Skeletal muscle satellite cell (primary cell): ENCODE data around the gene C11orf24.
"Not testable (repeated sequence)": the region's sequence is repeated elsewhere in the genome, so short reads cannot be mapped to it uniquely, and the experiment has no call there.

ENCODE experiments used
- H3K27me3 ChIP-seq: 2 replicates; pipeline ENCODE4 v1.7.0; 2013; ENCODE audit warnings: low read length; ENCODE audit not compliant: control insufficient read depth, insufficient read depth
- H3K36me3 ChIP-seq: 2 replicates; pipeline ENCODE4 v1.7.0; 2013; ENCODE audit warnings: mild to moderate bottlenecking, control low read depth, low read length; ENCODE audit not compliant: insufficient read depth
- H3K4me1 ChIP-seq: 2 replicates; pipeline ENCODE4 v1.7.0; 2013; ENCODE audit warnings: low read length; ENCODE audit not compliant: control insufficient read depth, insufficient read depth
- H3K4me2 ChIP-seq: 2 replicates; pipeline ENCODE4 v1.7.0; 2013; ENCODE audit warnings: mild to moderate bottlenecking, low read length
- H3K4me3 ChIP-seq: 2 replicates; pipeline ENCODE4 v1.7.0; 2013; ENCODE audit warnings: low read length
- H3K9ac ChIP-seq: 2 replicates; pipeline ENCODE4 v1.7.0; 2013; ENCODE audit warnings: mild to moderate bottlenecking, low read depth, low read length, moderate library complexity
- H3K9me3 ChIP-seq: replicated peaks from 2 replicates; pipeline ENCODE4 v1.7.0; 2013; ENCODE audit warnings: mild to moderate bottlenecking, control low read depth, low read length

The C11orf24 gene

GRCh38 chr11:68297812-68298658, 26.3 kb upstream of the C11orf24 start:
- peaks cover 4% of the 10 kb centered on the region for H3K4me1 ChIP-seq
- peak overlapping the region; percentile 68 for H3K4me2 ChIP-seq
- peak overlapping the region; percentile 13 for H3K9ac ChIP-seq
- H3K9me3 ChIP-seq: no peaks in the 10 kb centered on the region
- no peaks in the 10 kb centered on the region for H3K36me3 ChIP-seq
- H3K27me3 ChIP-seq: no peaks in the 10 kb centered on the region
- H3K4me3 ChIP-seq: peak overlapping the region; percentile 46

GRCh38 chr11:68297494-68297811, 25.7 kb upstream of the C11orf24 start:
- H3K4me1 ChIP-seq: peaks cover 4% of the 10 kb centered on the region
- H3K36me3 ChIP-seq: no peaks in the 10 kb centered on the region
- peak overlapping the region; percentile 46 for H3K4me3 ChIP-seq
- H3K27me3 ChIP-seq: no peaks in the 10 kb centered on the region
- H3K9ac ChIP-seq: peak overlapping the region; percentile 13
- peak overlapping the region; percentile 68 for H3K4me2 ChIP-seq
- no peaks in the 10 kb centered on the region for H3K9me3 ChIP-seq

GRCh38 chr11:68297052-68297378, 25.2 kb upstream of the C11orf24 start:
- no peaks in the 10 kb centered on the region for H3K36me3 ChIP-seq
- H3K9ac ChIP-seq: no peak overlapping the region
- H3K4me3 ChIP-seq: no peak overlapping the region
- no peaks in the 10 kb centered on the region for H3K27me3 ChIP-seq
- peaks cover 4% of the 10 kb centered on the region for H3K4me1 ChIP-seq
- no peaks in the 10 kb centered on the region for H3K9me3 ChIP-seq
- H3K4me2 ChIP-seq: no peak overlapping the region

- no peak overlapping the region for H3K4me2 ChIP-seq
- H3K9ac ChIP-seq: no peak overlapping the region
- no peak overlapping the region for H3K4me3 ChIP-seq
- no peaks in the 10 kb centered on the region for H3K27me3 ChIP-seq
- H3K9me3 ChIP-seq: no peaks in the 10 kb centered on the region
- H3K36me3 ChIP-seq: no peaks in the 10 kb centered on the region
- peaks cover 4% of the 10 kb centered on the region for H3K4me1 ChIP-seq
Observed at GRCh38 chr11:68296344-68297051, 24.7 kb upstream of the C11orf24 start.

GRCh38 chr11:68295940-68296339, 24.2 kb upstream of the C11orf24 start:
- H3K9me3 ChIP-seq: no peaks in the 10 kb centered on the region
- H3K4me2 ChIP-seq: no peak overlapping the region
- no peaks in the 10 kb centered on the region for H3K27me3 ChIP-seq
- H3K9ac ChIP-seq: no peak overlapping the region
- peaks cover 4% of the 10 kb centered on the region for H3K4me1 ChIP-seq
- no peak overlapping the region for H3K4me3 ChIP-seq
- H3K36me3 ChIP-seq: no peaks in the 10 kb centered on the region

- Histone ChIP-seq H3K36me3 (no peaks in the 10 kb centered on the region), H3K4me2 (no peak overlapping the region), H3K4me3 (no peak overlapping the region), H3K4me1 (peaks cover 4% of the 10 kb centered on the region), H3K27me3 (no peaks in the 10 kb centered on the region), H3K9me3 (no peaks in the 10 kb centered on the region), H3K9ac (no peak overlapping the region)
Observed at GRCh38 chr11:68295271-68295670, 23.5 kb upstream of the C11orf24 start.

GRCh38 chr11:68293708-68294107, 21.9 kb upstream of the C11orf24 start:
- no peaks in the 10 kb centered on the region for H3K9me3 ChIP-seq
- H3K9ac ChIP-seq: no peak overlapping the region
- H3K36me3 ChIP-seq: no peaks in the 10 kb centered on the region
- H3K4me2 ChIP-seq: no peak overlapping the region
- H3K4me3 ChIP-seq: no peak overlapping the region
- H3K27me3 ChIP-seq: no peaks in the 10 kb centered on the region
- peaks cover 4% of the 10 kb centered on the region for H3K4me1 ChIP-seq

GRCh38 chr11:68289456-68289855, 17.7 kb upstream of the C11orf24 start:
- Histone ChIP-seq H3K9me3 (no peaks in the 10 kb centered on the region), H3K4me2 (no peak overlapping the region), H3K36me3 (no peaks in the 10 kb centered on the region), H3K9ac (no peak overlapping the region), H3K4me1 (no peaks in the 10 kb centered on the region), H3K27me3 (no peaks in the 10 kb centered on the region), H3K4me3 (no peak overlapping the region)

- Histone ChIP-seq H3K9me3 (no peaks in the 10 kb centered on the region), H3K4me1 (no peaks in the 10 kb centered on the region), H3K4me2 (no peak overlapping the region), H3K27me3 (peaks cover 3% of the 10 kb centered on the region), H3K9ac (no peak overlapping the region), H3K36me3 (no peaks in the 10 kb centered on the region), H3K4me3 (no peak overlapping the region)
Observed at GRCh38 chr11:68287419-68287818, 15.6 kb upstream of the C11orf24 start.

GRCh38 chr11:68284588-68284987, 12.8 kb upstream of the C11orf24 start:
- H3K9ac ChIP-seq, H3K36me3 ChIP-seq, H3K9me3 ChIP-seq, H3K4me1 ChIP-seq, H3K4me2 ChIP-seq, H3K27me3 ChIP-seq, H3K4me3 ChIP-seq: not testable (repeated sequence)

- H3K4me3 ChIP-seq: no peak overlapping the region
- H3K9ac ChIP-seq: no peak overlapping the region
- peaks cover 4% of the 10 kb centered on the region for H3K27me3 ChIP-seq
- H3K4me2 ChIP-seq: no peak overlapping the region
- H3K36me3 ChIP-seq: no peaks in the 10 kb centered on the region
- H3K9me3 ChIP-seq: no peaks in the 10 kb centered on the region
- no peaks in the 10 kb centered on the region for H3K4me1 ChIP-seq
Observed at GRCh38 chr11:68282861-68283230, 11.1 kb upstream of the C11orf24 start.
